MV-4-11 (cell line): Measurements from ENCODE around the gene HNRNPA2B1.

Experiments used
- DNase-seq: peaks from one replicate; lab custom pipeline; 2025; lab: John Stamatoyannopoulos, UW

The HNRNPA2B1 gene

GRCh38 chr7:26145238-26145637 is 55.3 kb downstream of the HNRNPA2B1 start:
- DNase-seq: no peak

GRCh38 chr7:26144184-26145080 is 56.1 kb downstream of the HNRNPA2B1 start:
- DNase-seq: no peak

GRCh38 chr7:26143298-26144048 is 57.1 kb downstream of the HNRNPA2B1 start:
- DNase-seq: no peak

GRCh38 chr7:26141077-26141476 is 59.5 kb downstream of the HNRNPA2B1 start:
- DNase-seq: peak; percentile 79

GRCh38 chr7:26140380-26140779 is 60.2 kb downstream of the HNRNPA2B1 start:
- no peak for DNase-seq
